NB4 (cell line): ENCODE results near the gene GALK1.

Experiments used
- DNase-seq: peaks from one replicate; pipeline ENCODE4 v3.0.0; 2010; ENCODE audit warnings: low read depth
- H3K4me3 ChIP-seq: one replicate; pipeline ENCODE4 v1.5.1; 2011; ENCODE audit warnings: mild to moderate bottlenecking, low read depth, low read length, moderate library complexity
- CTCF ChIP-seq: IDR thresholded peaks from one replicate; pipeline ENCODE4 v1.5.1; 2012; ENCODE audit warnings: low read depth, low read length
- MAX ChIP-seq: IDR thresholded peaks from 2 replicates; pipeline ENCODE4 v1.6.1; 2011; ENCODE audit warnings: low read depth, low read length
- MYC ChIP-seq: IDR thresholded peaks from 2 replicates; pipeline ENCODE4 v1.6.1; 2011; ENCODE audit warnings: low read depth, low read length
- POLR2A ChIP-seq: IDR thresholded peaks from 2 replicates; pipeline ENCODE4 v1.6.1; 2011; ENCODE audit warnings: mild to moderate bottlenecking; ENCODE audit not compliant: insufficient read length; ENCODE audit errors: extremely low read depth

Gene GALK1

GRCh38 chr17:75774991-75775668 lies 10.1 kb upstream of the GALK1 start:
- DNase-seq = no peak

GRCh38 chr17:75774471-75774990 lies 9.5 kb upstream of the GALK1 start:
- no peak for DNase-seq
- no peak overlapping the region for H3K4me3 ChIP-seq
- no peak for TF ChIP-seq MAX
- no peak for TF ChIP-seq CTCF
- no peak for TF ChIP-seq MYC
- no peak for TF ChIP-seq POLR2A

More at GRCh38 chr17:75774991-75775668, 10.1 kb upstream of the GALK1 start:
- H3K4me3 ChIP-seq = no peak overlapping the region
- TF ChIP-seq POLR2A = peak; percentile 15
- TF ChIP-seq MYC = no peak
- TF ChIP-seq MAX = no peak

- H3K4me3 ChIP-seq = no peak overlapping the region
- TF ChIP-seq MAX = no peak
- TF ChIP-seq POLR2A = no peak
- no peak for TF ChIP-seq MYC
- TF ChIP-seq CTCF = no peak
- DNase-seq = no peak
Measured at GRCh38 chr17:75773808-75774470, 8.9 kb upstream of the GALK1 start.

GRCh38 chr17:75773121-75773807 lies 8.3 kb upstream of the GALK1 start:
- no peak for TF ChIP-seq MAX
- TF ChIP-seq MYC = no peak
- no peak for TF ChIP-seq CTCF
- no peak for TF ChIP-seq POLR2A
- H3K4me3 ChIP-seq = no peak overlapping the region
- DNase-seq = no peak

GRCh38 chr17:75771334-75772281 lies 6.6 kb upstream of the GALK1 start:
- TF ChIP-seq MYC (no peak), CTCF (no peak), POLR2A (no peak)
- no peak overlapping the region for H3K4me3 ChIP-seq
- DNase-seq = no peak
